ENCODE data around the gene C16orf92.

C16orf92 gene

GRCh38 chr16:30060346-30060745, 37.3 kb downstream of the C16orf92 start:
- DNase-seq (ENCODE audit: low read depth, low spot score): no peak

GRCh38 chr16:30060836-30061554, 38.0 kb downstream of the C16orf92 start:
- in situ Hi-C loops (cut with HindIII; ENCODE audit: low sequenced_read_pairs): no loop called here
- DNase-seq (ENCODE audit: low read depth, low spot score): no peak
- no peak overlapping the region for H3K4me3 ChIP-seq (ENCODE audit: low read depth, low read length)
- no peak for TF ChIP-seq CTCF (IDR thresholded peaks at IDR 0.05; ENCODE audit: low read depth, low read length)

More at GRCh38 chr16:30060346-30060745, 37.3 kb downstream of the C16orf92 start:
- no peak overlapping the region for H3K4me3 ChIP-seq (ENCODE audit: low read depth, low read length)
- no peak for TF ChIP-seq CTCF (IDR thresholded peaks at IDR 0.05; ENCODE audit: low read depth, low read length)
- in situ Hi-C loops (cut with HindIII; ENCODE audit: low sequenced_read_pairs): no loop called here

GRCh38 chr16:30063278-30063892, 40.4 kb downstream of the C16orf92 start:
- TF ChIP-seq CTCF (IDR thresholded peaks at IDR 0.05; ENCODE audit: low read depth, low read length): no peak
- in situ Hi-C loops (cut with HindIII; ENCODE audit: low sequenced_read_pairs): no loop called here
- H3K4me3 ChIP-seq (ENCODE audit: low read depth, low read length): no peak overlapping the region
- no peak for DNase-seq (ENCODE audit: low read depth, low spot score)

- DNase-seq (ENCODE audit: low read depth, low spot score): peak; percentile 47
These were observed 41.1 kb downstream of the C16orf92 start for GRCh38 chr16:30063893-30064728.

GRCh38 chr16:30064729-30065101, 41.7 kb downstream of the C16orf92 start:
- DNase-seq (ENCODE audit: low read depth, low spot score): no peak
- H3K4me3 ChIP-seq (ENCODE audit: low read depth, low read length): peak overlapping the region; percentile 49
- in situ Hi-C loops (cut with HindIII; ENCODE audit: low sequenced_read_pairs): no loop called here
- no peak for TF ChIP-seq CTCF (IDR thresholded peaks at IDR 0.05; ENCODE audit: low read depth, low read length)

More at GRCh38 chr16:30063893-30064728, 41.1 kb downstream of the C16orf92 start:
- peak overlapping the region; percentile 49 for H3K4me3 ChIP-seq (ENCODE audit: low read depth, low read length)
- peak; percentile 34 for TF ChIP-seq CTCF (IDR thresholded peaks at IDR 0.05; ENCODE audit: low read depth, low read length)
- in situ Hi-C loops (cut with HindIII; ENCODE audit: low sequenced_read_pairs): no loop called here

GRCh38 chr16:30065102-30065942, 42.3 kb downstream of the C16orf92 start, which contains the start of gene ALDOA:
ALDOA (plus strand) TSS chr16:30065760; CDS start chr16:30066898, 1,138 bp downstream.
- in situ Hi-C loops (cut with HindIII; ENCODE audit: low sequenced_read_pairs): no loop called here
- TF ChIP-seq CTCF (IDR thresholded peaks at IDR 0.05; ENCODE audit: low read depth, low read length): no peak
- peak; percentile 100 for DNase-seq (ENCODE audit: low read depth, low spot score)
- H3K4me3 ChIP-seq (ENCODE audit: low read depth, low read length): peak within 1 kb of the TSS; percentile 97
